GM18526 (cell line): ENCODE results near the gene BUB3.

Source experiments
- POLR2A ChIP-seq: IDR thresholded peaks from 3 replicates; pipeline ENCODE4 v1.6.1; 2011; ENCODE audit not compliant: insufficient read length; ENCODE audit errors: extremely low read depth

The BUB3 gene

GRCh38 chr10:123154092-123154710, at the start of gene BUB3:
TSS of gene BUB3 (plus strand) at chr10:123154402. CDS start at chr10:123154918, 516 bp downstream.
- TF ChIP-seq POLR2A: peak; percentile 96

GRCh38 chr10:123109466-123109865, 44.7 kb upstream of the BUB3 start:
- TF ChIP-seq POLR2A: no peak

GRCh38 chr10:123117644-123118417, 36.4 kb upstream of the BUB3 start:
- TF ChIP-seq POLR2A: no peak

- no peak for TF ChIP-seq POLR2A
Measured at GRCh38 chr10:123119081-123119480, 35.1 kb upstream of the BUB3 start.

GRCh38 chr10:123126246-123126645, 28.0 kb upstream of the BUB3 start:
- no peak for TF ChIP-seq POLR2A

GRCh38 chr10:123129618-123130271, 24.5 kb upstream of the BUB3 start:
- TF ChIP-seq POLR2A: no peak

GRCh38 chr10:123132576-123133477, 21.4 kb upstream of the BUB3 start:
- no peak for TF ChIP-seq POLR2A

GRCh38 chr10:123133541-123134342, 20.5 kb upstream of the BUB3 start:
- no peak for TF ChIP-seq POLR2A

GRCh38 chr10:123134343-123134914, 19.8 kb upstream of the BUB3 start:
- TF ChIP-seq POLR2A: no peak

- no peak for TF ChIP-seq POLR2A
Measured at GRCh38 chr10:123134915-123135414, 19.2 kb upstream of the BUB3 start.

GRCh38 chr10:123135415-123136141, 18.6 kb upstream of the BUB3 start, which contains the start of gene HMX3:
TSS of gene HMX3 (plus strand) at chr10:123135970. CDS start at chr10:123136051, 81 bp downstream.
- no peak for TF ChIP-seq POLR2A

- no peak for TF ChIP-seq POLR2A
Measured at GRCh38 chr10:123136221-123136805, 17.9 kb upstream of the BUB3 start.

- no peak for TF ChIP-seq POLR2A
Measured at GRCh38 chr10:123136806-123137642, 17.2 kb upstream of the BUB3 start.
